H1 (cell line): ENCODE data around the gene EIPR1. TPM values are rescaled to one million over a fixed set of nuclear protein-coding genes. Genes with fewer than 3 reads are reported as not detected.
A peak's percentile ranks its signal among the peaks of the same experiment; 100 is the strongest.

Experiments
- CTCF ChIA-PET: fragments of 300-600 bp; sonication (Branson Sonifier 250); formaldehyde crosslinking; loops from one replicate; lab custom pipeline; 2021; ENCODE audit not compliant: partially characterized antibody; lab: Charles Lee
- POLR2A ChIA-PET: fragments of 300-600 bp; sonication (Branson Sonifier 250); formaldehyde crosslinking; loops from one replicate; lab custom pipeline; 2021; ENCODE audit warnings: inconsistent platforms; ENCODE audit not compliant: partially characterized antibody; lab: Charles Lee
- DNase-seq, 2 experiments: peaks; one replicate each; pipeline versions ENCODE4 v3.0.0 to v3.0.0-alpha.2; 2010 to 2022; ENCODE audit warnings: low spot score in 2 of 2, low read depth in 1 of 2, mixed read lengths in 1 of 2
- FAIRE-seq: peaks from 2 replicates; lab custom pipeline; 2011; peaks lifted over from hg19 to GRCh38; lab: Jason Lieb, UNC
- H2AFZ ChIP-seq: 2 replicates; pipeline ENCODE4 v1.8.1; 2012; ENCODE audit warnings: low read length, inconsistent platforms
- H2AK5ac ChIP-seq: 2 replicates; pipeline ENCODE4 v1.6.1; 2013; ENCODE audit warnings: low read depth, low read length
- H2BK120ac ChIP-seq: replicated peaks from 2 replicates; pipeline ENCODE3; 2013; ENCODE audit warnings: low read depth, low read length, inconsistent platforms
- H2BK12ac ChIP-seq: 2 replicates; pipeline ENCODE4 v1.6.1; 2013; ENCODE audit warnings: low read depth, low read length
- H2BK15ac ChIP-seq: 2 replicates; pipeline ENCODE4 v1.6.1; 2013; ENCODE audit warnings: low read length
- H2BK20ac ChIP-seq: 2 replicates; pipeline ENCODE4 v1.6.1; 2013; ENCODE audit warnings: low read length
- H2BK5ac ChIP-seq: 2 replicates; pipeline ENCODE4 v1.6.1; 2013; ENCODE audit warnings: low read depth, low read length
- H3K14ac ChIP-seq: 2 replicates; pipeline ENCODE4 v1.6.1; 2013; ENCODE audit warnings: inconsistent platforms; ENCODE audit not compliant: insufficient read length
- H3K18ac ChIP-seq: 2 replicates; pipeline ENCODE4 v1.6.1; 2013; ENCODE audit warnings: low read length; ENCODE audit errors: extremely low read depth
- H3K23ac ChIP-seq: 2 replicates; pipeline ENCODE4 v1.6.1; 2013; ENCODE audit warnings: inconsistent platforms; ENCODE audit not compliant: insufficient read length
- H3K23me2 ChIP-seq: 2 replicates; pipeline ENCODE4 v1.6.1; 2013; ENCODE audit warnings: low read depth, low read length
- H3K27ac ChIP-seq: 2 replicates; pipeline ENCODE4 v1.6.1; 2011; ENCODE audit warnings: low read depth, low read length, inconsistent platforms
- H3K27me3 ChIP-seq, 4 experiments: replicated peaks in 1 of 4; 1 replicate in 1 of 4; 2 replicates in 3 of 4; pipeline versions ENCODE4 v1.6.1 to v1.8.1; 2011 to 2013; ENCODE audit warnings: low read length in 3 of 4, mild to moderate bottlenecking in 3 of 4, inconsistent platforms in 2 of 4, mixed read lengths in 2 of 4, moderate library complexity in 1 of 4; ENCODE audit not compliant: control insufficient read depth in 3 of 4, insufficient read depth in 3 of 4; ENCODE audit errors: extremely low read depth in 1 of 4
- H3K36me3 ChIP-seq, 4 experiments: 2 replicates each; pipeline versions ENCODE4 v1.6.1 to v1.8.1; 2011 to 2013; ENCODE audit warnings: mild to moderate bottlenecking in 4 of 4, low read length in 3 of 4, moderate library complexity in 2 of 4, control low read depth in 1 of 4, inconsistent platforms in 1 of 4; ENCODE audit not compliant: insufficient read depth in 4 of 4, control insufficient read depth in 2 of 4
- H3K4ac ChIP-seq: replicated peaks from 2 replicates; pipeline ENCODE3; 2013; ENCODE audit warnings: low read length, low read depth, mixed read lengths, inconsistent platforms; ENCODE audit not compliant: insufficient read length
- H3K4me1 ChIP-seq, 4 experiments: replicated peaks in 1 of 4; 1 replicate in 1 of 4; 2 replicates in 3 of 4; pipeline versions ENCODE4 v1.6.1 to v1.8.1; 2011 to 2013; ENCODE audit warnings: low read length in 3 of 4, inconsistent platforms in 2 of 4, mixed read lengths in 1 of 4; ENCODE audit not compliant: insufficient read depth in 4 of 4, control insufficient read depth in 3 of 4
- H3K4me2 ChIP-seq, 2 experiments: 2 replicates each; pipeline versions ENCODE4 v1.6.1 to v1.8.1; 2011 to 2013; ENCODE audit warnings: low read depth in 2 of 2, low read length in 2 of 2, control low read depth in 1 of 2, inconsistent platforms in 1 of 2, mild to moderate bottlenecking in 1 of 2; ENCODE audit not compliant: insufficient read depth in 1 of 2
- H3K4me3 ChIP-seq, 4 experiments: fragments of 200-600, 300-600 bp in 1 of 4; sonication (generic), shearing (Covaris generic), sonication (Bioruptor Twin) in 1 of 4; 2 replicates each; pipeline versions ENCODE4 v1.5.1 to v1.8.1; 2011 to 2016; ENCODE audit warnings: low read length in 4 of 4, low read depth in 3 of 4, control low read depth in 2 of 4, inconsistent platforms in 2 of 4, mild to moderate bottlenecking in 2 of 4, mixed read lengths in 1 of 4, moderate library complexity in 1 of 4; ENCODE audit not compliant: insufficient read depth in 2 of 4; ENCODE audit errors: extremely low read depth in 1 of 4
- H3K56ac ChIP-seq: replicated peaks from 2 replicates; pipeline ENCODE3; 2013; ENCODE audit warnings: low read depth, mild to moderate bottlenecking, mixed read lengths, low read length, inconsistent platforms; ENCODE audit not compliant: insufficient read length
- H3K79me1 ChIP-seq: 2 replicates; pipeline ENCODE4 v1.6.1; 2013; ENCODE audit warnings: low read depth, low read length, control low read depth
- H3K79me2 ChIP-seq, 2 experiments: 2 replicates each; pipeline versions ENCODE4 v1.6.1 to v1.8.1; 2012 to 2013; ENCODE audit warnings: low read length in 2 of 2, mild to moderate bottlenecking in 2 of 2, inconsistent platforms in 1 of 2; ENCODE audit not compliant: insufficient read depth in 2 of 2, control insufficient read depth in 1 of 2
- H3K9ac ChIP-seq, 4 experiments: replicated peaks in 1 of 4; 1 replicate in 1 of 4; 2 replicates in 3 of 4; pipeline versions ENCODE4 v1.6.1 to v1.8.1; 2011 to 2013; ENCODE audit warnings: low read depth in 3 of 4, low read length in 3 of 4, control low read depth in 2 of 4, mild to moderate bottlenecking in 2 of 4, moderate library complexity in 2 of 4, inconsistent platforms in 1 of 4; ENCODE audit errors: extremely low read depth in 1 of 4
- H3K9me3 ChIP-seq, 2 experiments: 2 replicates each; pipeline versions ENCODE4 v1.6.1 to v1.8.1; 2012 to 2013; ENCODE audit warnings: mild to moderate bottlenecking in 2 of 2, moderate library complexity in 2 of 2, control low read depth in 1 of 2, inconsistent platforms in 1 of 2, low read depth in 1 of 2, low read length in 1 of 2, mixed read lengths in 1 of 2; ENCODE audit not compliant: insufficient read depth in 2 of 2
- H4K20me1 ChIP-seq, 2 experiments: replicated peaks in 1 of 2; 2 replicates each; pipeline versions ENCODE3 to v1.8.1; 2011 to 2013; ENCODE audit warnings: inconsistent platforms in 2 of 2, low read length in 2 of 2, mild to moderate bottlenecking in 1 of 2; ENCODE audit not compliant: insufficient read depth in 2 of 2, control insufficient read depth in 1 of 2
- H4K5ac ChIP-seq: 2 replicates; pipeline ENCODE4 v1.6.1; 2013; ENCODE audit warnings: low read length, low read depth, mixed read lengths, inconsistent platforms; ENCODE audit not compliant: insufficient read length
- H4K8ac ChIP-seq: 2 replicates; pipeline ENCODE4 v1.8.0; 2013; ENCODE audit warnings: mild to moderate bottlenecking, moderate library complexity, low read length, inconsistent platforms; ENCODE audit not compliant: insufficient read depth; ENCODE audit errors: extremely low read depth
- H4K91ac ChIP-seq: replicated peaks from 2 replicates; pipeline ENCODE3; 2013; ENCODE audit warnings: low read length, mixed read lengths, inconsistent platforms; ENCODE audit not compliant: insufficient read length
- CBX8 ChIP-seq: fragments of 300-800, 300-1000 bp; sonication (generic); IDR thresholded peaks from 2 replicates; pipeline ENCODE4 v1.7.1; 2016; ENCODE audit warnings: low read depth, low read length, borderline replicate concordance
- RAD21 ChIP-seq, 2 experiments: IDR thresholded peaks in 1 of 2; conservative IDR thresholded peaks in 1 of 2; 2 replicates each; pipeline ENCODE4 v1.6.1; 2011; ENCODE audit warnings: low read depth in 2 of 2, low read length in 2 of 2, improper control_type of control experiment in 1 of 2, inconsistent platforms in 1 of 2, mild to moderate bottlenecking in 1 of 2, moderate library complexity in 1 of 2
- WGBS, 2 experiments: shearing (Covaris generic) in 1 of 2; methylation state at CpG; one replicate each; pipeline versions ENCODE4 v1.1.6 to v1.1.7; 2013 to 2015; ENCODE audit warnings: low lambda C conversion rate in 2 of 2, mixed read lengths in 2 of 2, inconsistent platforms in 1 of 2, low coverage in 1 of 2, missing lambda C conversion rate in 1 of 2; ENCODE audit not compliant: insufficient replicate concordance in 2 of 2, insufficient coverage in 1 of 2, insufficient read length in 1 of 2; ENCODE audit errors: extremely low coverage in 1 of 2, missing lambda C conversion rate in 1 of 2; 5-methylcytosine and 5-hydroxymethylcytosine counted together
- polyA plus RNA-seq, 7 experiments: library from polyadenylated mRNA; depleted of rRNA in 3 of 7; stranded (reverse) in 5 of 7; unstranded in 2 of 7; fragments of >200 nt in 5 of 7; fragments of 200-250 nt in 2 of 7; gene quantifications; 1 replicate in 5 of 7; 2 replicates in 1 of 7; 4 replicates in 1 of 7; pipeline versions ENCODE4 v1.2.1 to v1.2.3, GENCODE V29; 2011 to 2013; ENCODE audit warnings: missing spikeins in 2 of 7, mixed read lengths in 2 of 7
- total RNA-seq: library from RNA; stranded (reverse); fragmentation: NEBNext Ultra II Directional; extraction: Animal tissue kit (Norgen Biotek cat#: 25700); gene quantifications from 2 replicates; pipeline ENCODE4 v1.2.1, GENCODE V29; 2021

EIPR1 gene
- total and polyA plus RNA-seq, 2 of the 8 experiments (the other 6 are each of a cell fraction or from before 2014, with no cell fraction given), result 26.3 to 56.4 TPM

- H2AK5ac ChIP-seq, result no peak overlapping the region
- H2BK15ac ChIP-seq, result no peak overlapping the region
- no peak overlapping the region for H4K8ac ChIP-seq
- CTCF ChIA-PET, result no interaction called here
- no peak overlapping the region for H2BK120ac ChIP-seq
- H4K5ac ChIP-seq, result no peak overlapping the region
- no peak for TF ChIP-seq CBX8
- TF ChIP-seq RAD21 (IDR thresholded peaks at IDR 0.05 in 1 of 2, conservative IDR thresholded peaks at IDR 0.05 in 1 of 2; ENCODE audit: low read depth in 2 of 2, low read length in 2 of 2), result peak in 1 of 2 experiments; percentile 16; a peak in 2 of 4 replicates
- no peak overlapping the region for H3K4me3 ChIP-seq
- POLR2A ChIA-PET, result interaction anchor here (1.2 kb wide), 1 partner anchor 10 kb away, joined by 4 read pairs; no protein-coding TSS in a partner anchor
- H2BK5ac ChIP-seq, result no peak overlapping the region
- H3K23ac ChIP-seq, result no peak overlapping the region
- H3K23me2 ChIP-seq, result no peaks in the 10 kb centered on the region
- DNase-seq (no peak), FAIRE-seq (no peak)
- peaks cover 0 to 4% (median 2%) of the 10 kb centered on the region in 4 experiments; a peak in 4 of 8 replicates for H3K36me3 ChIP-seq
- no peak overlapping the region for H3K56ac ChIP-seq
- H2BK20ac ChIP-seq, result no peak overlapping the region
- peaks cover 7% of the 10 kb centered on the region for H3K79me1 ChIP-seq
- no peak overlapping the region for H3K27ac ChIP-seq
- no peak overlapping the region for H2BK12ac ChIP-seq
- no peak overlapping the region for H3K18ac ChIP-seq
- H3K9me3 ChIP-seq, result no peaks in the 10 kb centered on the region
- H3K9ac ChIP-seq, result no peak overlapping the region
- H3K4me1 ChIP-seq, result peaks cover 0 to 6% (median 2%) of the 10 kb centered on the region in 4 experiments; a peak in 5 of 7 replicates
- no peak overlapping the region for H3K14ac ChIP-seq
- no peak overlapping the region for H3K4me2 ChIP-seq
- H3K4ac ChIP-seq, result no peak overlapping the region
- no peak overlapping the region for H2AFZ ChIP-seq
- no peaks in the 10 kb centered on the region for H3K27me3 ChIP-seq
- no peak overlapping the region for H4K91ac ChIP-seq
- H4K20me1 ChIP-seq, result peaks cover 3% of the 10 kb centered on the region in 2 experiments
- H3K79me2 ChIP-seq, result no peaks in the 10 kb centered on the region; a peak in 1 of 4 replicates
- WGBS, 2 experiments, result 91% methylated on average over 11 of the region's 11 CpGs; no CpG with 5 or more reads in 1 of the 2 experiments
Observed at GRCh38 chr2:3325458-3326181, 52.0 kb downstream of the EIPR1 start.
